AG04449 (cell line): Measurements from ENCODE around the gene KLHL17.

Experiments
- CTCF ChIA-PET: fragments of 350-600 bp; formaldehyde crosslinking; extraction: SDS; loops from one replicate; lab custom pipeline; 2021; ENCODE audit warnings: antibody characterized with exemption; lab: Yijun Ruan, JAX
- POLR2A ChIA-PET: fragments of 400-600, 350-600 bp; formaldehyde crosslinking; extraction: SDS; loops from one replicate; lab custom pipeline; 2020; ENCODE audit warnings: antibody characterized with exemption, inconsistent platforms; lab: Yijun Ruan, JAX
- DNase-seq: peaks from one replicate; pipeline ENCODE4 v3.0.0-alpha.2; 2010; ENCODE audit warnings: low read depth, low spot score
- H3K4me3 ChIP-seq: 2 replicates; pipeline ENCODE4 v1.5.1; 2011; ENCODE audit warnings: low read depth, mild to moderate bottlenecking, control low read depth, low read length
- CTCF ChIP-seq: IDR thresholded peaks from one replicate; pipeline ENCODE4 v1.5.1; 2011; ENCODE audit warnings: mild to moderate bottlenecking, moderate library complexity, low read length, control low read depth, inconsistent platforms; ENCODE audit not compliant: insufficient read depth; ENCODE audit errors: missing control alignments

The KLHL17 gene

DNA sequence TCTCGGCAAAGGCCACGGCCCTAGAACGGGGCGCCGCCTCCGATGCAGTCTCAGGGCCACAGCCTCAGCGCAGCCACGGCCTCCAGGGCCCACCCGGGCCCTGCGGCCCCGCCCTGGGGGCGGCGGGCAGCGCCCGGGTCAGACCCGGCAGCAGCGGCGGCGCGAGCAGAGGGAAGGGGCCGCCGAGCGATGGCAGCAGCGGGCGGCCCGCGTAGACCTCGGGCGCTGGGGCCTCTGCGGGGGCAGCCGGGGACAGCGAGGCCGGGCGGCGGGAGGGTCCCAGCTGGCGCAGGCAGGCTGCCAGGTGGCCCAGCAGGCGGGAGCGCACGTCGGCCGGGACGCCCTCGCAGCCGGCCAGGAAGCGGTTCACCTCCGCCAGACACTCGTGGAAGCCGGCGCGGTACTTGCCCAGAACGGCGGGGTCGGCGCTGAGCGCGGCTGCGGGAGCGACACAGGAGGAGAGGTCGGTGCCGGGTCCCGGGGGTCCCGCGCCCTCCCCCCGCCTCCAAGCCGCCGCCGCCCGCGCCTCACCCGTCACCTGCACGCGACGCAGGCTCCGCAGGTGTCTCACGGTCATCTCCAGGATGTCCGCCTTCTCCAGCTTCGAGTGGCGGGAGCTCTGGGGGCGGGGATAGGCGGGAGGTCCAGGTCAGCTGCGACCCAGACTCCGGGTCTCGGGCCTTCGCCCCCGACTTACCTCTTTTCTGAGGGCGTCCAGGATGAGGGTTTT lies 38.8 kb downstream of the KLHL17 start:
- TF ChIP-seq CTCF, result peak; percentile 6
- POLR2A ChIA-PET, result interaction anchor here (1.4 kb wide), 1 partner anchor 15 kb away, joined by 9 read pairs; the partner anchor contains the start of gene ISG15
- CTCF ChIA-PET, result interaction anchor here (9.5 kb wide), 1 partner anchor 16 kb away, joined by 101 read pairs; the partner anchor contains the start of gene PERM1
- no peak for DNase-seq
- H3K4me3 ChIP-seq, result peak overlapping the region; percentile 73

- peak; percentile 51 for DNase-seq
- CTCF ChIA-PET, result interaction anchor here (3.1 to 9.5 kb wide), 2 partner anchors 17 to 23 kb away, joined by 20 to 101 read pairs; partner anchors contain the start of gene PERM1
- TF ChIP-seq CTCF, result no peak
- POLR2A ChIA-PET, result interaction anchor here (1.4 kb wide), 1 partner anchor 14 kb away, joined by 9 read pairs; the partner anchor contains the start of gene ISG15
- H3K4me3 ChIP-seq, result peak within 1 kb of the TSS; percentile 73
These were observed 39.5 kb downstream of the KLHL17 start, which contains the start of gene HES4 for GRCh38 chr1:999725-1000356. HES4 (minus strand) TSS chr1:1000097; CDS start chr1:999973, 124 bp downstream.

GRCh38 chr1:1000357-1001056 lies 40.1 kb downstream of the KLHL17 start:
- TF ChIP-seq CTCF, result no peak
- peak overlapping the region; percentile 73 for H3K4me3 ChIP-seq
- DNase-seq, result peak; percentile 44
- ChIA-PET CTCF (interaction anchor here (0.7 to 9.5 kb wide), 7 partner anchors 8 to 95 kb away, joined by 3 to 111 read pairs (median 11); partner anchors contain the start of genes ISG15 and PERM1), POLR2A (interaction anchor here (1.4 kb wide), 1 partner anchor 13 kb away, joined by 9 read pairs; the partner anchor contains the start of gene ISG15)

- no peak for TF ChIP-seq CTCF
- POLR2A ChIA-PET, result interaction anchor here (0.9 kb wide), 1 partner anchor 12 kb away, joined by 3 read pairs; the partner anchor contains the start of gene ISG15
- no peak for DNase-seq
- CTCF ChIA-PET, result interaction anchor here (0.7 to 9.5 kb wide), 12 partner anchors 8 to 370 kb away, joined by 3 to 111 read pairs (median 8); partner anchors contain the start of genes ISG15 and PERM1
- H3K4me3 ChIP-seq, result peak overlapping the region; percentile 73
These were observed 40.8 kb downstream of the KLHL17 start for GRCh38 chr1:1001057-1001783.

DNA sequence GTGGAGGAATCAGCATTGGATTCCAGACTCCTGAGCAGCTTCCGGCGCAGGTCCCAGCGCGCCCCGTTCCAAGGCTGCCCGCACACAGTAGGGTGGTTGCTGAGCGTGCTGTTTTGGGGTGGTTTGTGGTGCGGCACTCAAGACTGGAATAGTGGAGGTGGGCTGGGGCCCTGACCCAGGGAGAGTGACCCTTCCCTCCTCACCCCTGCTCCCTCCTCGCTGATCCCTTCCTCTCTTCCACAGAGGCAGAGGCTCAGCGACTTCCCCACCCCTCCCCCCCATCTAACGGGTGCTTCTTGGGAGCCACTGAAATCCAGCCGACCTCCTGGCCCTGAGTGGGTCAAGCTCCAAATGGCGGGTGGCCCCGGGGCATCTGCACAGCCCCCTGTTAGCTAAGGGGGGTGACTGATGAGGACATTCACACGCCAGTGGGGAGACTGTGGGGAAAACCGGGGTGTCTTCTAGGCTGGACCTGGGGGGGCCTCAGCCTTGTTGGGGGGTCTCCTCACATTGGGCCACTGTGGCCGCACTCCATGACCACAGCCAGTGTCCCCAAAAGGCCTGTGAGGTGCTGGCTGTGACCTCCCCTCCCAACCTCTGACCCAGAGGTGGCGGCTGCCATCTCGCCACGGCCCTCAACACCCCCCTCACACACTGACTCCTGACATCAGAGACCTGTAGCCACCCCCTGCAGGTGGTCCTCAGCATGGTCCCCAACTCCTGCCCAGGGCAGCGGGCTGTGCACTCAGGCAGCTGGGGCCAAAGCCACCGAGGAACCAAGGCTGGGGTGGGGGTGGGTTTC lies 43.4 kb downstream of the KLHL17 start:
- H3K4me3 ChIP-seq, result no peak overlapping the region
- ChIA-PET POLR2A (no interaction called here), CTCF (interaction anchor here (0.6 to 9.5 kb wide), 7 partner anchors 9 to 253 kb away, joined by 3 to 111 read pairs (median 5); partner anchors contain the start of genes ISG15 and PERM1)
- DNase-seq, result no peak
- TF ChIP-seq CTCF, result no peak
